ENCODE results near the gene TNKS1BP1. TPM values are rescaled to one million over a fixed set of nuclear protein-coding genes. Genes with fewer than 3 reads are reported as not detected.

The TNKS1BP1 gene, protein sequence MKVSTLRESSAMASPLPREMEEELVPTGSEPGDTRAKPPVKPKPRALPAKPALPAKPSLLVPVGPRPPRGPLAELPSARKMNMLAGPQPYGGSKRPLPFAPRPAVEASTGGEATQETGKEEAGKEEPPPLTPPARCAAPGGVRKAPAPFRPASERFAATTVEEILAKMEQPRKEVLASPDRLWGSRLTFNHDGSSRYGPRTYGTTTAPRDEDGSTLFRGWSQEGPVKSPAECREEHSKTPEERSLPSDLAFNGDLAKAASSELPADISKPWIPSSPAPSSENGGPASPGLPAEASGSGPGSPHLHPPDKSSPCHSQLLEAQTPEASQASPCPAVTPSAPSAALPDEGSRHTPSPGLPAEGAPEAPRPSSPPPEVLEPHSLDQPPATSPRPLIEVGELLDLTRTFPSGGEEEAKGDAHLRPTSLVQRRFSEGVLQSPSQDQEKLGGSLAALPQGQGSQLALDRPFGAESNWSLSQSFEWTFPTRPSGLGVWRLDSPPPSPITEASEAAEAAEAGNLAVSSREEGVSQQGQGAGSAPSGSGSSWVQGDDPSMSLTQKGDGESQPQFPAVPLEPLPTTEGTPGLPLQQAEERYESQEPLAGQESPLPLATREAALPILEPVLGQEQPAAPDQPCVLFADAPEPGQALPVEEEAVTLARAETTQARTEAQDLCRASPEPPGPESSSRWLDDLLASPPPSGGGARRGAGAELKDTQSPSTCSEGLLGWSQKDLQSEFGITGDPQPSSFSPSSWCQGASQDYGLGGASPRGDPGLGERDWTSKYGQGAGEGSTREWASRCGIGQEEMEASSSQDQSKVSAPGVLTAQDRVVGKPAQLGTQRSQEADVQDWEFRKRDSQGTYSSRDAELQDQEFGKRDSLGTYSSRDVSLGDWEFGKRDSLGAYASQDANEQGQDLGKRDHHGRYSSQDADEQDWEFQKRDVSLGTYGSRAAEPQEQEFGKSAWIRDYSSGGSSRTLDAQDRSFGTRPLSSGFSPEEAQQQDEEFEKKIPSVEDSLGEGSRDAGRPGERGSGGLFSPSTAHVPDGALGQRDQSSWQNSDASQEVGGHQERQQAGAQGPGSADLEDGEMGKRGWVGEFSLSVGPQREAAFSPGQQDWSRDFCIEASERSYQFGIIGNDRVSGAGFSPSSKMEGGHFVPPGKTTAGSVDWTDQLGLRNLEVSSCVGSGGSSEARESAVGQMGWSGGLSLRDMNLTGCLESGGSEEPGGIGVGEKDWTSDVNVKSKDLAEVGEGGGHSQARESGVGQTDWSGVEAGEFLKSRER (N-terminal part only)
- 122 and 166 TPM in 2 replicates for total RNA-seq (ENCODE audit: low replicate concordance)
- long read RNA-seq, result 0 reads

DNA sequence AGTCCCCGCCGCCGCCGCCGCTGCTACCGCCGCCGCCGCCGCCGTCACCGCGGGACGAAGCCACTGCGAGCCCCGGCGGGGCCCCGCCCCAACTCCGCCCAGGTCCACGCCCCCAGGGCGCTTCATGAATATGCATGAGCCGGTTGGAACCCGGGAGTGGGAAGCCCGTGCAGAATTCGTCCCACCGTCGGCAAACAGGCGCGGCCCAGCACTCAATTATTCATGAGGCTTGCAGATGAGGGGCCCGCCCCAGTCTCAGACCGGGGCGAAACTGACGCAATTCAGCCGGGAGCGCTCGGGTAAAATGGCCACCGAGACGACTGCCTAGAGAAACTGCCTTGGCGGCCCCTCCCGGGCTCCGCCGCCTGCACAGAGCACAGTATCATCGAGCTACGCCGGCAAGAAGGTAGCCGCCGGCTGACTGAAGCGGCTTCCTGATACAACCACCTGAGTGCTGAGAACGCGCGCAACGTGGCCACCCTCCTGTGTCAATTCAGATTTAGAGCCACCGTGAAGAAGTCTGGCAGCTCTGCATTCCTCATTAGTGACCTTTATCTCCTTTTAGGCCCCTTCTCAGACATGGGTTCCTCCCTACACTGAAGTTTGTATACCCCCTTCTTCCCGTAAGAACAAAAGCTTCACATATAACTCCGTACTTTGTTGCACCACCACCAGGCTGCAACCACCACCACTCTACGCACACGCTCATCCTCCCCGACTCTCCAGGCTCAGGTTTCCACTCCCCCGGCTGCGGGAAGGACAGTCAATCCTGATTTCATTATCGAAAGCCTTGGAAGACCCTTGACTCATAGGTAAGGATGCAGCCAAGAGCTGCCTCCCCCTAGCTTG, at the start of gene TNKS1BP1:
Gene TNKS1BP1, minus strand, starts transcription at position 67 of the 849 bp plus-strand sequence. CDS start 3,067 bp downstream, outside the sequence.
- H3K27ac Mint-ChIP-seq, result peak within 1 kb of the TSS; percentile 99
- no peaks in the 10 kb centered on the region for H3K27me3 Mint-ChIP-seq
- H3K36me3 Mint-ChIP-seq, result peaks cover 33% of the 10 kb centered on the region
- DNase-seq (ENCODE audit: extremely low spot score, unreplicated experiment), result peak; percentile 98
- no peaks in the 10 kb centered on the region for H3K9me3 Mint-ChIP-seq
- H3K4me1 Mint-ChIP-seq (ENCODE audit: unreplicated experiment), result peaks cover 48% of the 10 kb centered on the region
- TF ChIP-seq, protein P1, sequence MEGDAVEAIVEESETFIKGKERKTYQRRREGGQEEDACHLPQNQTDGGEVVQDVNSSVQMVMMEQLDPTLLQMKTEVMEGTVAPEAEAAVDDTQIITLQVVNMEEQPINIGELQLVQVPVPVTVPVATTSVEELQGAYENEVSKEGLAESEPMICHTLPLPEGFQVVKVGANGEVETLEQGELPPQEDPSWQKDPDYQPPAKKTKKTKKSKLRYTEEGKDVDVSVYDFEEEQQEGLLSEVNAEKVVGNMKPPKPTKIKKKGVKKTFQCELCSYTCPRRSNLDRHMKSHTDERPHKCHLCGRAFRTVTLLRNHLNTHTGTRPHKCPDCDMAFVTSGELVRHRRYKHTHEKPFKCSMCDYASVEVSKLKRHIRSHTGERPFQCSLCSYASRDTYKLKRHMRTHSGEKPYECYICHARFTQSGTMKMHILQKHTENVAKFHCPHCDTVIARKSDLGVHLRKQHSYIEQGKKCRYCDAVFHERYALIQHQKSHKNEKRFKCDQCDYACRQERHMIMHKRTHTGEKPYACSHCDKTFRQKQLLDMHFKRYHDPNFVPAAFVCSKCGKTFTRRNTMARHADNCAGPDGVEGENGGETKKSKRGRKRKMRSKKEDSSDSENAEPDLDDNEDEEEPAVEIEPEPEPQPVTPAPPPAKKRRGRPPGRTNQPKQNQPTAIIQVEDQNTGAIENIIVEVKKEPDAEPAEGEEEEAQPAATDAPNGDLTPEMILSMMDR (conservative IDR thresholded peaks at IDR 0.05), result peak; percentile 37
- H3K4me3 Mint-ChIP-seq, result peak within 1 kb of the TSS; percentile 95

DNA sequence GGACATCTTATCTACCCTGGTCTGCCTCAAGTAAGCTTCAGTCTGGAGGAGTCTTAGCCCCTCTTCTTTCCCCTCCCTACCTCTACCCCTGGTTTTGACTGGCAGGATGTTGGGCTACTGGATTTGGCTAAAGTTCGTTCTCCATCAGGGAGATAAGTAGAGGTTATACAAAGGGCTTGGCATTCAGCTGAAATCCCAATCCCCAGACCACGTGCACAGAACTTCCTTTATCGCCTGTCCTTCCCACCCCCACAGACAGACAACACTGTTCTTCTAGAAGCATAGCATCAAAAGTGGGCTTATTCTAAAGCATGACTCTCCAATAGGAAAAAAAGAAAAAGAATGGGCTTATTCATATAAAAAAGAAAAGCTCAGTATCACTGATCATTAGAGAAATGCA, 48.4 kb upstream of the TNKS1BP1 start:
- DNase-seq (ENCODE audit: extremely low spot score, unreplicated experiment), result no peak
- H3K27ac Mint-ChIP-seq, result no peak overlapping the region
- no peaks in the 10 kb centered on the region for H3K9me3 Mint-ChIP-seq
- H3K4me3 Mint-ChIP-seq, result no peak overlapping the region
- H3K27me3 Mint-ChIP-seq, result peaks cover 17% of the 10 kb centered on the region
- no peaks in the 10 kb centered on the region for H3K36me3 Mint-ChIP-seq
- H3K4me1 Mint-ChIP-seq (ENCODE audit: unreplicated experiment), result no peaks in the 10 kb centered on the region
- TF ChIP-seq, protein P1 (conservative IDR thresholded peaks at IDR 0.05), result no peak

DNA sequence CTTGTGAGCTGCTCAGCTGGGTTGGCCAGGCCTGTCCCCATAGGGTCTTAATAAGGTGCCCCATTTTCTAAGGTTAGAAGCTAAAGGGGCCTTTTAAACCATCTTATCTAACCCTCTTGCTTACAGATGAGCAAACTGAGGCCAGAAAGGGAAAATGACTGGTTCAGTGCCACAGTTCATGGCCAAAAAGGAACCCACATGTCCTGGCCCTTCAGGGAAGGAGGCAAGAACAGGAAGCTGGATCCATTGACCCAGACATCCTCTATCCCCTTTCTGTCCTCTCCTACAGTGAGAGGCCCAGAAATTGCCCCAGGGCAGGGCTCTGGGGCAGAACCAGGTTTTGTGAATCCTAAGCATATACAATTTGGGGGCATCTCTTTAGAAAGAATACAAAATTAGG, 46.2 kb upstream of the TNKS1BP1 start:
- Mint-ChIP-seq H3K27me3 (peaks cover 10% of the 10 kb centered on the region), H3K9me3 (no peaks in the 10 kb centered on the region)

DNA sequence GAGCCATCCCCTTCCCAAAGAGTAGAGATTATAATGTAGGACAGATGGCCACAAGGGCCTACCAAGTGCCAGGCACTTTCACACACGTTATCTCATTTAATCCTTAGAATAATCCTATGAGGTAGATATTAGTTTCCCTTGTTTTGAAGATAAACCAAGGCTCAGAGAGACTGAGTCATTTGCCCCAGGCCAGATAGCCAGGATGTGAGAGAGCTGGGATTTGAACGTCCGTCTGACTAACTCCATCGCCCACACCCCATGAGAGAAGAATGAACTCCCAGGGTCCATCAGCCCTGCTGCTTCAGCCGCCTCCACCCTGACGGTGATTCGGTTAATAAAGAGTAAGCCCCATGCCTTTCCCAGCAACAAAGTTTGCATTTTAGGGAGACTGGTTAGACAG, 45.5 kb upstream of the TNKS1BP1 start:
- H3K4me1 Mint-ChIP-seq (ENCODE audit: unreplicated experiment), result no peaks in the 10 kb centered on the region
- H3K27me3 Mint-ChIP-seq, result peaks cover 13% of the 10 kb centered on the region
- no peak overlapping the region for H3K27ac Mint-ChIP-seq
- no peaks in the 10 kb centered on the region for H3K36me3 Mint-ChIP-seq
- TF ChIP-seq, protein P1 (conservative IDR thresholded peaks at IDR 0.05), result no peak
- H3K4me3 Mint-ChIP-seq, result no peak overlapping the region
- H3K9me3 Mint-ChIP-seq, result no peaks in the 10 kb centered on the region
- no peak for DNase-seq (ENCODE audit: extremely low spot score, unreplicated experiment)

More for the DNA sequence above, 46.2 kb upstream of the TNKS1BP1 start:
- H3K4me3 Mint-ChIP-seq, result no peak overlapping the region
- no peaks in the 10 kb centered on the region for H3K36me3 Mint-ChIP-seq
- no peaks in the 10 kb centered on the region for H3K4me1 Mint-ChIP-seq (ENCODE audit: unreplicated experiment)
- TF ChIP-seq, protein P1 (conservative IDR thresholded peaks at IDR 0.05), result no peak
- no peak for DNase-seq (ENCODE audit: extremely low spot score, unreplicated experiment)
- H3K27ac Mint-ChIP-seq, result no peak overlapping the region

Data from type B pancreatic cell (in vitro differentiated cells).